Adrenal gland (tissue), 5 donors: ENCODE data around the gene NSA2.

ENCODE experiments used
- POLR2A ChIP-seq, 2 donors: fragments of 450-650 bp; IDR thresholded peaks; one replicate each; pipeline ENCODE4 v1.6.1; 2017; ENCODE audit warnings: antibody characterized with exemption in 2 of 2, mild to moderate bottlenecking in 2 of 2, moderate library complexity in 1 of 2
- TF ChIP-seq, protein P1 (sequence below), 6 experiments: fragments of 450-650 bp in 4 of 6; fragments of 200-600 bp in 2 of 6; sonication (generic) in 1 of 6; IDR thresholded peaks; 1 replicate in 5 of 6; 2 replicates in 1 of 6; pipeline versions ENCODE4 v1.5.1 to v1.8.0; 2016 to 2021; ENCODE audit warnings: antibody characterized with exemption in 6 of 6, mild to moderate bottlenecking in 2 of 6, moderate library complexity in 1 of 6
- donor health status: DM: no; HTN: no; CAD: no.

DNA sequence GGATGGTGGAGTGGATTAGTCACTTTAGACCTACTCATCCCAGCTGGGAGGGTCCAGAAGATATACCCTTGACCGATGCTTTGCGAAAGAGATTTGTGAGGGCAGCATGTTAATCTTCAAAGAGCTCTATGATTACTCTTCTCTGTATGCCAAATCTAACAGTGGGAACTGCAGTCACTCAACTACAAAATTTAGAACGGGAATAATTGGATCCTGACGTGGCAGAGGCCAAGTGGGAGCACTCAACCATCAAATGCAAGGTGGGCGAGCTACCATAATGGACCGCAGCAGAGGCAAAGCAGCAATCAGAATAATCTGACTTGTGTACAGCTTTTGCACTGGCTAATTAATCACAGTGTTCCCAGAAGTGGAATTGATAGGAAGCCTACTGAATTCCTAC, 20.4 kb downstream of the NSA2 start:
- TF ChIP-seq, protein P1, sequence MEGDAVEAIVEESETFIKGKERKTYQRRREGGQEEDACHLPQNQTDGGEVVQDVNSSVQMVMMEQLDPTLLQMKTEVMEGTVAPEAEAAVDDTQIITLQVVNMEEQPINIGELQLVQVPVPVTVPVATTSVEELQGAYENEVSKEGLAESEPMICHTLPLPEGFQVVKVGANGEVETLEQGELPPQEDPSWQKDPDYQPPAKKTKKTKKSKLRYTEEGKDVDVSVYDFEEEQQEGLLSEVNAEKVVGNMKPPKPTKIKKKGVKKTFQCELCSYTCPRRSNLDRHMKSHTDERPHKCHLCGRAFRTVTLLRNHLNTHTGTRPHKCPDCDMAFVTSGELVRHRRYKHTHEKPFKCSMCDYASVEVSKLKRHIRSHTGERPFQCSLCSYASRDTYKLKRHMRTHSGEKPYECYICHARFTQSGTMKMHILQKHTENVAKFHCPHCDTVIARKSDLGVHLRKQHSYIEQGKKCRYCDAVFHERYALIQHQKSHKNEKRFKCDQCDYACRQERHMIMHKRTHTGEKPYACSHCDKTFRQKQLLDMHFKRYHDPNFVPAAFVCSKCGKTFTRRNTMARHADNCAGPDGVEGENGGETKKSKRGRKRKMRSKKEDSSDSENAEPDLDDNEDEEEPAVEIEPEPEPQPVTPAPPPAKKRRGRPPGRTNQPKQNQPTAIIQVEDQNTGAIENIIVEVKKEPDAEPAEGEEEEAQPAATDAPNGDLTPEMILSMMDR (IDR thresholded peaks at IDR 0.05): no peak
- no peak for TF ChIP-seq POLR2A (IDR thresholded peaks at IDR 0.05)
